ENCODE data around the gene RDH13.

RDH13 gene

DNA sequence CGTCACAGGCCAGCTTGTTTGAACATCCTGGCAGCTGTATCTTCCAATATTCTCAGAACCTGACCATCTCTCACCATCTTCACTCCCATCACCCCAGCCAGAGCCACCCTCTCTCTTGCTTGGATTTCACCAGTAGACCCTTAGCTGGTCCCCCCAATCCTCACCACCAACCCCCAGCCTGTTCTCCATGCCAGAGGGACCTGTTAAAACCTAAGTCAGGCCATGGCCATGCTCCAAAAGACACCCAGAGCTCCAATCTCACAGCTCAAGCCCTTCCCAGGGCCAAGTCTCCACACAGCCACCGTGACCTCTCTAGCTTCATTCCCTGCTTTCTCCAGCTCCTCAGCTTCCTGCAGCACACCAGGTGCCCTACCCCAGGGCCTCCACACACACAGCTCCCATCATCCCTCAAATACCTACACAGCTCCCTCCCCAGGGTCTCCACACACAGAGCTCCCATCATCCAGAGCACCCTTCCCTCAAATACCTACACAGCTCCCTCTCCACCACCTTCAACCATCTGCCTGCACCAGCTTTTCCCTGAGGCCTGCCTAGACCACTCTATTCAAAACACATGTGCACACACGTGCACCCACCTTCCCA is 26.5 kb upstream of the RDH13 start:
- Histone ChIP-seq H3K27ac (ENCODE audit: extremely low read depth, low read depth, low read length) (no peak overlapping the region), H3K36me3 (ENCODE audit: control insufficient read depth in 2 of 2, insufficient read depth in 1 of 2, low read length in 2 of 2) (peaks cover 0 to 34% of the 10 kb centered on the region in 2 experiments; a peak in 2 of 3 replicates), H3K4me1 (ENCODE audit: control insufficient read depth, insufficient read depth, low read length) (no peaks in the 10 kb centered on the region), H3K9me3 (ENCODE audit: control insufficient read depth, insufficient read depth, low read depth, low read length) (no peaks in the 10 kb centered on the region), H3K4me3 (ENCODE audit: low read depth, low read length) (no peak overlapping the region)
- CTCF ChIA-PET = interaction anchor here (0.5 to 3.6 kb wide), 22 partner anchors 9 to 796 kb away, joined by 3 to 35 read pairs (median 6); partner anchors contain the start of genes DNAAF3, PPP1R12C and RDH13
- POLR2A ChIA-PET = interaction anchor here (0.6 to 2.0 kb wide), 6 partner anchors 9 to 529 kb away, joined by 3 to 13 read pairs (median 4); partner anchors contain the start of genes PPP1R12C and RDH13
- TF ChIP-seq ZIC2 (tag by site-specific recombination; IDR thresholded peaks at IDR 0.05) (no peak), KLF9 (tag by site-specific recombination; IDR thresholded peaks at IDR 0.05; ENCODE audit: low read depth) (no peak), ZNF677 (tag by site-specific recombination; IDR thresholded peaks at IDR 0.05) (no peak), ZNF549 (tag by site-specific recombination; IDR thresholded peaks at IDR 0.05) (no peak), ZNF600 (tag by site-specific recombination; IDR thresholded peaks at IDR 0.05) (0 out of 2 replicates have a peak, but pooled peaks have one; percentile 16), ZNF670 (tag by site-specific recombination; IDR thresholded peaks at IDR 0.05; ENCODE audit: low read depth) (no peak), TRIM28 (IDR thresholded peaks at IDR 0.05; ENCODE audit: borderline replicate concordance, low read length) (no peak)
- TF ChIP-seq, protein P1, sequence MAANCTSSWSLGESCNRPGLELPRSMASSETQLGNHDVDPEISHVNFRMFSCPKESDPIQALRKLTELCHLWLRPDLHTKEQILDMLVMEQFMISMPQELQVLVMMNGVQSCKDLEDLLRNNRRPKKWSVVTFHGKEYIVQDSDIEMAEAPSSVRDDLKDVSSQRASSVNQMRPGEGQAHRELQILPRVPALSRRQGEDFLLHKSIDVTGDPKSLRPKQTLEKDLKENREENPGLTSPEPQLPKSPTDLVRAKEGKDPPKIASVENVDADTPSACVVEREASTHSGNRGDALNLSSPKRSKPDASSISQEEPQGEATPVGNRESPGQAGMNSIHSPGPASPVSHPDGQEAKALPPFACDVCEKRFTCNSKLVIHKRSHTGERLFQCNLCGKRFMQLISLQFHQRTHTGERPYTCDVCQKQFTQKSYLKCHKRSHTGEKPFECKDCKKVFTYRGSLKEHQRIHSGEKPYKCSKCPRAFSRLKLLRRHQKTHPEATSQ (tag by site-specific recombination; IDR thresholded peaks at IDR 0.05) = no peak

DNA sequence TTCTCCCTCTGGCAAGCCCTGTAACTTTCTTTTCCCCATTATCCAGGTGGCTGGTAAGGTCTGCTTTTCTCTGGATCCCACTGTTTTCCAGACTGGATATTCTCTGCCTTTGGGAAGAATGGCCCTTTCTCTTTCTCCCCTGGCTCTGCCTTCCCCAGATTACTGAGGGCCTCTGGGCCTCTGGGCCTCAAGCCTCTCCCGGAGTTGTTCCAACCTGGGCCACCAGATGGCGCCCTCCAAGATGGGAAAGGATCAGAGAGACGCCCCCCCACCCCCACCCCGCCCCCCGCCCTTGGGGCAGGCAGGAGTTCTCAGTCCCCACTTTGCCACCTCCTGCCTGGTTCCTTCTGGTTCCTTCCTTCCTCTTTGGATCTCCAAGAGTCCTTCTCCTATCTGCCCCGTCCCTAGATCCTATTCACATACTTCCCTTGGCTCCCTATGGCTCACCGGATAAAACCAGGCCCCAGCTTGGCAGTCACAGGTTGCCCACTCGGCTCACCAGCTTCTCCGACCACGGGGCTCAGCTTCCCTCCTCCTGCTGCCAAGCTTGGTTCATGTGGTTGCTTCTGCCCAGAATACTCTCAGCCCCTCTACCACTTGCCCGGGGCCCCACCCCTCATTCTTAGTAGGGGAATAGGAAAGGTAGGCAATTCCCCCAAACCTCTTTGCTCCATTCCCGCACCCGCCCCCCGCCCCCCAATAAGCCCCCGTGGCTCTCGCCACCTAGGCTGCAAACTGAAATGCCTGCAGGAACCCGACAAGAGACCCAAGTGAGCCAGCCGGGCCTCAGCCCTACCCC is 25.8 kb upstream of the RDH13 start:
- Histone ChIP-seq H3K4me1 (ENCODE audit: control insufficient read depth, insufficient read depth, low read length) (no peaks in the 10 kb centered on the region), H3K9me3 (ENCODE audit: control insufficient read depth, insufficient read depth, low read depth, low read length) (no peaks in the 10 kb centered on the region), H3K36me3 (ENCODE audit: control insufficient read depth in 2 of 2, insufficient read depth in 1 of 2, low read length in 2 of 2) (peaks cover 0 to 32% of the 10 kb centered on the region in 2 experiments; a peak in 2 of 3 replicates), H3K27ac (ENCODE audit: extremely low read depth, low read depth, low read length) (no peak overlapping the region), H3K4me3 (ENCODE audit: low read depth, low read length) (no peak overlapping the region)
- ChIA-PET CTCF (interaction anchor here (0.5 to 3.6 kb wide), 34 partner anchors 8 to 797 kb away, joined by 3 to 35 read pairs (median 4); partner anchors contain the start of genes DNAAF3, PPP1R12C and TMEM238), POLR2A (interaction anchor here (0.6 to 2.0 kb wide), 6 partner anchors 8 to 1220 kb away, joined by 3 to 13 read pairs (median 5); partner anchors contain the start of genes PPP1R12C and RDH13)
- peak; percentile 25; the same call in 1 of the 2 replicates for TF ChIP-seq PRDM1 (tag by site-specific recombination; IDR thresholded peaks at IDR 0.05)
- TF ChIP-seq EGR2 (tag by site-specific recombination; IDR thresholded peaks at IDR 0.05; ENCODE audit: low read depth) = no peak

DNA sequence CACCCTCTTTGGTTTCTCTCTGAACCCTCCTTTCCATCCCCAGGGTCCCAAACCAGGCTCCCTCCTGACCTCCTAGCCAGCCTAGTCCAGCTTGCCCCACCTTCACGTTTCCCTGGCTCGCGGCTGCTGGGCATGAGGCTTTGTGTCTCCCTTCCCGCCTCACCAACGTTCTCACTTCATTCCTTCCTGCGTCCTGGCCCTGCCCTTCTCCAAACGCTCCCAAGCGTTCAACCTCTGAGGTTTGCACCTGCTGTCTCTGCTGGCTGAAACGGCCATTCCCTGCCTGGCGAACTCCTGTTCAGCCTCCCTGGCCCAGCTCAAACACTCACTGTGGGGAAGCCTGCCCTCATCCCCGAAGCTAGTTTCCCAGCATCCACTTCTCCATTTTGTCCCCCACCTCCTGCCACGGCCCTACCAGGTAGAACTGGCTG is 25.1 kb upstream of the RDH13 start:
- Histone ChIP-seq H3K27ac (ENCODE audit: extremely low read depth, low read depth, low read length) (no peak overlapping the region), H3K36me3 (ENCODE audit: control insufficient read depth in 2 of 2, insufficient read depth in 1 of 2, low read length in 2 of 2) (peaks cover 0 to 32% of the 10 kb centered on the region in 2 experiments; a peak in 2 of 3 replicates), H3K4me3 (ENCODE audit: low read depth, low read length) (no peak overlapping the region), H3K4me1 (ENCODE audit: control insufficient read depth, insufficient read depth, low read length) (no peaks in the 10 kb centered on the region), H3K9me3 (ENCODE audit: control insufficient read depth, insufficient read depth, low read depth, low read length) (no peaks in the 10 kb centered on the region)
- CTCF ChIA-PET = interaction anchor here (0.6 to 3.6 kb wide), 24 partner anchors 7 to 669 kb away, joined by 3 to 35 read pairs (median 6); partner anchors contain the start of genes PPP1R12C and TMEM238
- POLR2A ChIA-PET = interaction anchor here (1.9 to 2.0 kb wide), 2 partner anchors 25 to 29 kb away, joined by 4 to 13 read pairs; partner anchors contain the start of genes PPP1R12C and RDH13
- TF ChIP-seq HOXC10 (CRISPR knock-in tag; IDR thresholded peaks at IDR 0.05) = no peak
- TF ChIP-seq ZNF660 (tag by site-specific recombination; IDR thresholded peaks at IDR 0.05) = no peak
- TF ChIP-seq KLF16 (tag by site-specific recombination; IDR thresholded peaks at IDR 0.05) = no peak
- TF ChIP-seq ZNF521 (tag by site-specific recombination; IDR thresholded peaks at IDR 0.05) = no peak
- TF ChIP-seq ZNF114 (tag by site-specific recombination; IDR thresholded peaks at IDR 0.05) = no peak
- no peak for TF ChIP-seq ZNF19 (tag by site-specific recombination; IDR thresholded peaks at IDR 0.05; ENCODE audit: low read depth)
- TF ChIP-seq SALL2 (tag by site-specific recombination; IDR thresholded peaks at IDR 0.05; ENCODE audit: borderline replicate concordance) = no peak
- TF ChIP-seq, protein P2, sequence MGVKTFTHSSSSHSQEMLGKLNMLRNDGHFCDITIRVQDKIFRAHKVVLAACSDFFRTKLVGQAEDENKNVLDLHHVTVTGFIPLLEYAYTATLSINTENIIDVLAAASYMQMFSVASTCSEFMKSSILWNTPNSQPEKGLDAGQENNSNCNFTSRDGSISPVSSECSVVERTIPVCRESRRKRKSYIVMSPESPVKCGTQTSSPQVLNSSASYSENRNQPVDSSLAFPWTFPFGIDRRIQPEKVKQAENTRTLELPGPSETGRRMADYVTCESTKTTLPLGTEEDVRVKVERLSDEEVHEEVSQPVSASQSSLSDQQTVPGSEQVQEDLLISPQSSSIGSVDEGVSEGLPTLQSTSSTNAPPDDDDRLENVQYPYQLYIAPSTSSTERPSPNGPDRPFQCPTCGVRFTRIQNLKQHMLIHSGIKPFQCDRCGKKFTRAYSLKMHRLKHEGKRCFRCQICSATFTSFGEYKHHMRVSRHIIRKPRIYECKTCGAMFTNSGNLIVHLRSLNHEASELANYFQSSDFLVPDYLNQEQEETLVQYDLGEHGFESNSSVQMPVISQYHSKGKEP (tag by site-specific recombination; IDR thresholded peaks at IDR 0.05) = no peak
- TF ChIP-seq ZSCAN16 (tag by site-specific recombination; IDR thresholded peaks at IDR 0.05) = no peak
- TF ChIP-seq, protein P3, sequence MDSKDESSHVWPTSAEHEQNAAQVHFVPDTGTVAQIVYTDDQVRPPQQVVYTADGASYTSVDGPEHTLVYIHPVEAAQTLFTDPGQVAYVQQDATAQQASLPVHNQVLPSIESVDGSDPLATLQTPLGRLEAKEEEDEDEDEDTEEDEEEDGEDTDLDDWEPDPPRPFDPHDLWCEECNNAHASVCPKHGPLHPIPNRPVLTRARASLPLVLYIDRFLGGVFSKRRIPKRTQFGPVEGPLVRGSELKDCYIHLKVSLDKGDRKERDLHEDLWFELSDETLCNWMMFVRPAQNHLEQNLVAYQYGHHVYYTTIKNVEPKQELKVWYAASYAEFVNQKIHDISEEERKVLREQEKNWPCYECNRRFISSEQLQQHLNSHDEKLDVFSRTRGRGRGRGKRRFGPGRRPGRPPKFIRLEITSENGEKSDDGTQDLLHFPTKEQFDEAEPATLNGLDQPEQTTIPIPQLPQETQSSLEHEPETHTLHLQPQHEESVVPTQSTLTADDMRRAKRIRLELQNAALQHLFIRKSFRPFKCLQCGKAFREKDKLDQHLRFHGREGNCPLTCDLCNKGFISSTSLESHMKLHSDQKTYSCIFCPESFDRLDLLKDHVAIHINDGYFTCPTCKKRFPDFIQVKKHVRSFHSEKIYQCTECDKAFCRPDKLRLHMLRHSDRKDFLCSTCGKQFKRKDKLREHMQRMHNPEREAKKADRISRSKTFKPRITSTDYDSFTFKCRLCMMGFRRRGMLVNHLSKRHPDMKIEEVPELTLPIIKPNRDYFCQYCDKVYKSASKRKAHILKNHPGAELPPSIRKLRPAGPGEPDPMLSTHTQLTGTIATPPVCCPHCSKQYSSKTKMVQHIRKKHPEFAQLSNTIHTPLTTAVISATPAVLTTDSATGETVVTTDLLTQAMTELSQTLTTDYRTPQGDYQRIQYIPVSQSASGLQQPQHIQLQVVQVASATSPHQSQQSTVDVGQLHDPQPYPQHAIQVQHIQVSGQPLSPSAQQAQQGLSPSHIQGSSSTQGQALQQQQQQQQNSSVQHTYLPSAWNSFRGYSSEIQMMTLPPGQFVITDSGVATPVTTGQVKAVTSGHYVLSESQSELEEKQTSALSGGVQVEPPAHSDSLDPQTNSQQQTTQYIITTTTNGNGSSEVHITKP (tag by site-specific recombination; IDR thresholded peaks at IDR 0.05) = no peak
- TF ChIP-seq ZBTB20 (tag by site-specific recombination; IDR thresholded peaks at IDR 0.05) = no peak
